HG03520 (cell line): ENCODE measurements around the gene KMT5C.

ENCODE experiments used
- ATAC-seq: cut with Tn5 transposase; IDR thresholded peaks from one replicate; pipeline ENCODE4 v1.9.1; 2021; ENCODE audit warnings: mild to moderate bottlenecking, moderate library complexity; ENCODE audit not compliant: unreplicated experiment

Gene KMT5C

GRCh38 chr19:55365245-55365644, 25.6 kb downstream of the KMT5C start:
- ATAC-seq = no peak

DNA sequence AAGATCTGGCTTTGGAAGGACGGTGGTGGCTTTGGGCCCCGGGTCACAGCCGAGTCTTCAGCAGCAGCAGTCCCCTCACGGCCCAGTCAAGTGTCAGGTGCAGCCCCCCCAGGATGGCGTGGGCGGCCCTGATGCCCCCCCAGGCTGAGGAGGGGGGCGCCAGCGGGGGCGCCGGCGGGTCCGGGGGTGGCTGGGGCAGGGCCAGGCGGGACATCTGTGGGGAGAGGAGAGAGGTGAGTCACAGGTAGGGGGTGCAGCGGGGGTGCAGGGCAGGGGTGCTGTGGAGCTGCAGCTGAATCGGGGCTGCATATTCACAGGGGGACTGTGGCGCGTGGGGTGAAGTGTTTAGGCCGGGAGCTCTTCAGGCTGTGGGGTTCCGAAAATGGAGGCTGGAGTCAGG, 26.3 kb downstream of the KMT5C start:
- ATAC-seq = no peak

DNA sequence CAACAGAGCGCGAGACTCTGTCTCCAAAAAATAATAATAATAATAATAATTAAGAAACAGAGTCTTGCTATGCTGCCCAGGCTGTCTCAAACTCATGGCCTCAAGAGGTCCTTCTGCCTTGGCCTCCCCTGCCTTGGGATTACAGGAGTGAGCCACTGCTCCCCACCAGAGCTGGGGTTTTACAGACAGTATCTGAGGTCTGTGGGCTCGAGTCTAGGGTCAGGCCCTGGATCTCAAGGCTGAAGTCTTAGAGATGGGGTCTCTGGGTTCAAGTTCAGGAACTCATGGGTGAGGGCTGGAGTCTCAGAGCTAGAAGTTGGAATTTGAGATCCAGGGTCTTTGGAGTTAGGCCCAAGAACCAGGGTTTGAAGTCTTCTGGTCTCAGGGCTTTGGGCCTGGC, 27.1 kb downstream of the KMT5C start:
- ATAC-seq = no peak

GRCh38 chr19:55368106-55368505, 28.4 kb downstream of the KMT5C start:
- no peak for ATAC-seq

- no peak for ATAC-seq
Observed at GRCh38 chr19:55368701-55369563, 29.3 kb downstream of the KMT5C start.

DNA sequence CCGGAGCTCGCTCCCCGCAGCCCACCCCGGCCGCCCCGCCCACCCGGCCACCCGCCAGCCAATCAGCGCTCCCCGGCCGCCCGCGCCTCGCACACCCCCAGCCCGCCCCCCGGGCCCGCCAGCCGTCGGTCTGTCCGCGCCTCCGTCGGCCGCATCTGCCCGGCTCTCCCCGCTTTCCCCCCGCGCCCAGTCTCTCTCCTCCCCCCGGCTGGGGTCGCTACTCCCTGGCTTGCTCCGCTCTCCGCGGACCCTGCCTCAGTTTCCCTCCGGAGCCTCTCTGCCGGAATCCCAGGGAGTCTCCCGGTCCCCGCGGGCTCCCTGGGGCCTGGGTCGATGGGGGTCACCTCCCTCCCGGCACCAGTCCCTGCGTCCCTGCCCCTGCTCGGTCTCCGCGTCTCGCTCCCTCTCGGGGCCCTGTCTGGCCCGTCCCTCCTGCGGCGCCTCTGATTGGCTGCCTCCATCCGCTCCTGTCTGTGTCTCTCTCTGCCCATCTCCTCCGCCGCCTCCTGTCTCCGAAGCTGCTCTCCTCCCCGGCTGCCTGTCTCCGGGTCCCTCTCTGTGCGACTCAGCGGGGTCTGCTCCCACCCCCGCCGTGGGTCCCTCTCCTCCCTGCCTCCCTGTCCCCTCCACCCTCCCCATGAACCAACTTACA, 30.1 kb downstream of the KMT5C start:
- no peak for ATAC-seq

GRCh38 chr19:55370305-55370988, 30.8 kb downstream of the KMT5C start, which contains the start of gene IL11:
TSS of gene IL11 (minus strand) at chr19:55370463. CDS start at chr19:55370310, 153 bp downstream.
- no peak for ATAC-seq

GRCh38 chr19:55372316-55373081, 32.8 kb downstream of the KMT5C start:
- ATAC-seq = no peak

DNA sequence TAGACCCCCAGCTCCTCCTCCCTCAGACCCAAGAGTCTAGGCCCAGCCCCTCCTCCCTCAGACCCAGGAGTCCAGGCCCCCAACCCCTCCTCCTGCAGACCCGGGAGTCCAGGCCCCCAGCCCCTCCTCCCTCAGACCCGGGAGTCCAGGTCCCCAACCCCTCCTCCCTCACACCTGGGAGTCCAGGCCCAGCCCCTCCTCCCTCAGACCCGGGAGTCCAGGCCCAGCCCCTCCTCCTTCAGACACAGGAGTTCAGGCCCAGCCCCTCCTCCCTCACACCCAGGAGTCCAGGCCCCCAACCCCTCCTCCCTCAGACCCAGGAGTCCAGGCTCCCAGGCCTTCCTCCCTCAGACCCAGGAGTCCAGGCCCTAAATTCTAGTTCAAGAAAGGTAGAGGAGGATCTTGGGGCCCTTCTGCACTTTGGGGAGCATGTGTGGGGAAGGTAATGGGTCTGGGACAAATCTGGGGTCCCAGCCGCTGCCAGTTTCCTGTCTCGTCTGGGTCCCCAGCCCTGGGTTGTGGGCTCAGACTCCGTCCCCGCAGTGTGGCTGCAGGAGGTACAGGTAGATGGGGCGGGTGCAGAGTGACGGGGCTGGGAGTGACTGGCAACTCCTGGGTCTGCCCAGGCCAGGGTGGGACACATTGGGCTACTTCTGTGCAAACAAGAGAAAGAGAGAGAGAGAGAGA, 33.8 kb downstream of the KMT5C start:
- no peak for ATAC-seq

GRCh38 chr19:55373993-55374757, 34.5 kb downstream of the KMT5C start:
- no peak for ATAC-seq

DNA sequence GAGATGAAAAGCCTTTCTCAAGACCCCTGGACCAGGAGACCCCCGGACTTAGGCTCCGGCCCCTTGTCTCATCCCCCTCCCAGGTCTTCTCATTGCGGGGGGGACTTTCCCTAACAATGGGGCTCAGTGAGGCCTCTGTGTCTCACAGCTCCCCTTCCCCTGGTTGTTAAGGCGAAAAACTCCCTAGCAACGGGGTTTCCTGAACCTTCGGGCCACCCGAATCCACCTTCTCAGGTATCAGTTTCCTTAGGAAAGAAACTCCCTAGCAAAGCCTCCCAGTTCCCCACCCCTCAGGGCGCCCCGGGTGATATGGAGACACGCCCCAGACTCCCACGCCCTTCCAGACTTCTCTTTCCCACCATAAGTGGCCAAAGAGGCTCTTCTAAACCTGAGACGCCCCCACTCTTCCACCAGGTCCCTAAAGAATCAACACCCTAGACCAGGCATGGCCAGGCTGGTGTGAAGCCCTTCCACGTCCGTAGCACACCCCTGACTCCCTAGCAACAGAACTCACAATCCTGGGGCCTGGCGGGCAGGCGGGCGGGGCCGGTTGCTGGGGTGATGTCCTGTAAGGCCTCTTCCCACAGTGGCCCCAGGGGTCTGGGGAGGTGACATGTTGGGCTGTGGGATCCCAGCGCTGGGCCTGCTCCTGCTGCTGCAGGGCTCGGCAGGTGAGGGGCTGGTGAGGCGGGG, 36.7 kb downstream of the KMT5C start, which contains the start of gene TMEM190:
Gene TMEM190, plus strand, starts transcription at position 586 of the 693 bp plus-strand sequence. Its CDS starts 28 bp downstream, at position 614.
- ATAC-seq = no peak

DNA sequence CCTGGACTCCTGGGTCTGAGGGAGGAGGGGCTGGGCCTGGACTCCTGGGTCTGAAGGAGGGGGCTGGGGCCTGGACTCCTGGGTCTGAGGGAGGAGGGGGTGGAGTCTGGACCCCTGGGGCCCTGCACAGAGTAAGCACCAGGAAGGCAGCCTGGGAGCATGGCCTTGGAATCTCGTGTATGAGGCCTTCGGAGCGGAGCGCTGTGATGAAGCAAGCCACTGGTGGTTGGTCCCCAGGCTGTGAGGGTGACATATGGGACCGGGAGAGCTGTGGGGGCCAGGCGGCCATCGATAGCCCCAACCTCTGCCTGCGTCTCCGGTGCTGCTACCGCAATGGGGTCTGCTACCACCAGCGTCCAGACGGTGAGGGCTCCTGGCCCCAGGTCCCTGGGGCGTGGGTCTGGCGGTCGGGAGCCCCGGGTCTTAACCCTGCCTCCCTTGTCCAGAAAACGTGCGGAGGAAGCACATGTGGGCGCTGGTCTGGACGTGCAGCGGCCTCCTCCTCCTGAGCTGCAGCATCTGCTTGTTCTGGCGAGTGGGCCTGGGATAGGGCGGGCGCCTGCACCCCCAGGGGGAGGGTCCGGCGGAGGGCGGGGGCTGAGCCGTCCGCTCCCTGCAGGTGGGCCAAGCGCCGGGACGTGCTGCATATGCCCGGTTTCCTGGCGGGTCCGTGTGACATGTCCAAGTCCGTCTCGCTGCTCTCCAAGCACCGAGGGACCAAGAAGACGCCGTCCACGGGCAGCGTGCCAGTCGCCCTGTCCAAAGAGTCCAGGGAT, 37.9 kb downstream of the KMT5C start:
- ATAC-seq = no peak

- ATAC-seq = no peak
Observed at GRCh38 chr19:55379174-55379573, 39.5 kb downstream of the KMT5C start.

- ATAC-seq = no peak
Observed at GRCh38 chr19:55382013-55382412, 42.3 kb downstream of the KMT5C start.

- no peak for ATAC-seq
Observed at GRCh38 chr19:55382522-55383054, 42.9 kb downstream of the KMT5C start.

DNA sequence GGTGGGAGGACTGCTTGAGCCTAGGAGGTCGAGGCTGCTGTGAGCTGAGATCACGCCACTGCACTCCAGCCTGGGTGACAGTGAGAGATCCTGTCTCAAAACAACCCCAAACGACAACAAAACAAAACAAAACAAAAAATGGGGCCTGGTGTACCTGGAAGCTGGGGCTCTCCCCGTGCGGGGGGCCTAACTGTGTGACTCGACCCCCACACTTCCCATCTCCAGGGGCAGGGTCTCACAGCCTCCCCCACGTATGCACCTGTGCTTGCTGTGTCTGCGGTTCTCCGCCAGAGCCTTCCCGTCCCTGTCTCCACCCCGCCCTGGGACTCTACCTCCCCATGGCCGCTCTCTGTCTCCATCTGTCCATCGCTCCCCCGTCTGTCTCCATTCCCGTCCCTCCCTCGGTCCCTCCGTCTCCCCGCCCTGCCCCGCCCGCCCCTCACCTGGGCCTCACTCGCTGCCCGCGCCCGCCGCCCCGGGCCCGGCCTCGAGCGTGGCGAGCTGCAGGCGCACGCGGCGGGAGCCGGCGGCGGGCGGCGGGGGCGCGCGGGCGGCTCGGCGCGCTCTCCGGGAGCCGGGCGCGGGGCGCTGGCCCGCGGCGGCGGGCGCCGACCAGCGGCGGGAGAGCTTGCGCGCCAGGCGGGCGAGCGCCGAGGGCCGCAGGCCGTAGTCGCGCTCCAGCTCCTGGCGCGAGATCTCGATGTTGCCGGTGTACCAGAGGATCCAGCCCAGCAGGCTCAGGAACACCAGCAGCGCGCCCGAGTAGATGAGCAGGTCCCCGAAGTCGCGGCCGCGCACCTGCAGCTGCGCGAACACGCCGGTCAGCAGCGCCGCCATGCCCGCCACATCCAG, 43.8 kb downstream of the KMT5C start:
- ATAC-seq = no peak
